Iris pigment epithelial cell (primary cell): Measurements from ENCODE around the gene REV3L.
"Not testable (repeated sequence)": the region's sequence is repeated elsewhere in the genome, so short reads cannot be mapped to it uniquely, and the experiment has no call there.

Experiments
- DNase-seq: peaks from one replicate; pipeline ENCODE4 v3.0.0-alpha.2; 2011; ENCODE audit warnings: low read depth

Gene REV3L

DNA sequence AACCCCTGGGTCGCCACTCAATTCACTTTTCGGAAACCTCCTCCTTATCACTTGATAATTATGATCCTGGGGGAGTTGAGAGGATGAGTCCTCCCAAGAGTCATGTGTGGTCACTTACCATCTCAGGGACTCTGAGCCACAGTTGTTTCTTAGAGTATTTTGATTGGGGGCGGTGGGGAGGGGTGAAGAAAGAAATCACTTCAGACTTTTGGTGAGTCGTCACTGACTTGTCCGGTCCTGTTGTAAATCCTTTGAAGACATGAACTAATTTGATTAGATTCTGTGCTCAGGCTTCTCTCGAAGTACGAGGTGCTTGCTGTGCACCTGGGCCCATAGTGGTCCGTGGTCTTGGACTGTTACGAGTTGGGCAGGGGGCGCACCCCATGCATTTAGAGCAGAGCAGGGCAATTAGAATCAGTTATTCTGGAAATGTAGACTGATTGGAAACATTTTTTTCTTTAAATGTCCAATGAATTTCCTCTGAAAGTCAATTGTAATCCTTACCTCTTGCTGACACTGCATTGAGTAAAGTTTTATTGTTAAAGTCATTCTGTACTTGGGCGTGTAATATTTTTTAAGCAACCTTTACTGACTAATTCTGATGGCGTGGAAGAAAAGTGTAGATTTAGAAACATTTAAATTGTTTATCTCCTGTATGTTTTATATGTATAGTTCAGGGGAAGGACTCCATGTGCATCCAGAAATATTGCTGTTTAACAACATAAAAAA lies 222.3 kb downstream of the REV3L start:
- DNase-seq: no peak

DNA sequence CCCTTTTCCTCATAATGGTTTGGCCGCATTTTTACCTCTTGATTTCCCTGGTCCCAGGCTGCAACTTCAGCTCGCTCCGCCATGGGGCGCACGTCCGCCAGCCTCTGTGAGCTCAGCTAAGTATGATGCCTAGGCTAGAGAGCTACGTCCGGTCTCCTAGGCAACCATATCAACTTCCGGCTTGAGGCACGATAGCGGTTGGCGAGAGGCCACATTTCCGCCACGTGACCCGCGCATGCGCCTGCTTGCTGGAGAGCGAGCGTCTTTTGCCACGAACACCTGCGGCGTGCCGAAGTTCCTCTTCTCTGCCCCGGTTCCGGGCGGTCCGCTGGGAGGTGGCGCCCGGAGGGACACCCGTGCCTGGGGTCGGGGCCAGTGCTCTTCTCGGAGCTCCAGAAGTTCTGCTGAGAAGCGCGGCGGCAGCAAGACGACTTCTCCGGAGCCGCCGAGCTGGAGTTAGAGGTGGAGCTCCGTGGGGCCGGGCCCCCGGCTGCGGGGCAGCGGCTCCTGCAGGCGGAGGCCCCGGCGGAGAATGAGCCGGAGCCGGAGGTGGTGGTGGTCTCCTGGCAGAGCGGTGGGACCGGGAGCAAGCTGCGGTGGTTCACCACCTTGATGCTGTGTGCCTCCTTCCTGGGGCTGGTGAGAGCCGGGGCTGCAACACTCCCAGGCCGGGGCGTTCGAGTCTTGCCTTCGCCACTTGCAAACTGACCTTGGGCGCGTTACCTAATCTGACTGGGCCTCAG lies 223.8 kb downstream of the REV3L start:
- DNase-seq: peak; percentile 99

DNA sequence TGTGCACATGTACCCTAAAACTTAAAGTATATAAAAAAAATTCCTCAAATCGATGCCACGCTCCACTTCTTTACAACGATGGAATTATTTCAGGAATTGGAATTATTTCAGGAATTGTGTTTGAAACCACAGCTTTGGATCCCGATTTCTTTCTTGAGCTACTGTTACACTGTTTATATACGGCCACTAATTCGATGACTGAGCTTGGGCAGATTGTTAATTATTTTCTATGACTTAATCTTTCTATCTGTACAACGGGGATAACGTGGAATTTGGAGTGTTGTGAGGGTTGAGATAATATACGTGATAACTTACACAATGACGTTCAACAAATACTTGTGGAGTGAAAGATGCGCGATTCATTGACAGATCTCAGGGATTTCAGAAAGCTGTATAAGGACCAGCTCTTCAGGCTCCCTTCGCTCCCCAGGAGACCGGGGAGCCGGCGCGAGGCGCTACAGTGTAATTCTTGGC lies 224.4 kb downstream of the REV3L start:
- DNase-seq: no peak

DNA sequence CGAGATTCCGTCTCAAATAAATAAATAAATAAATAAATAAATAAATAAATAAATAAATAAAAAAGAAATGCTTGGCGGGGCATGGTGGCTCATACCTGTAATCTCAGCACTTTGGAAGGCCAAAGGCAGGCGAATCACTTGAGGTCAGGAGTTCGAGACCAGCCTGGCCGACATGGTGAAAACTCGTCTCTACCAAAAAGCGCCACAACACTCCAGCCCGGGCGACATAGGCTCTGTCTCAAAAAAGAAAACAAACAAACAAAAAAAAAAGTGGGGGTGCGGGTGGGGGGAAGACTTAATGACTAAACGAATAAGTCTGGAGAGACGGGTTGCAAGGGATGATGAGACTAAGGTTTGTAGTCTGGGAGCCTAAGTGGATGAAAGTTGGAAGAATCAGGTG lies 225.0 kb downstream of the REV3L start:
- no peak for DNase-seq

DNA sequence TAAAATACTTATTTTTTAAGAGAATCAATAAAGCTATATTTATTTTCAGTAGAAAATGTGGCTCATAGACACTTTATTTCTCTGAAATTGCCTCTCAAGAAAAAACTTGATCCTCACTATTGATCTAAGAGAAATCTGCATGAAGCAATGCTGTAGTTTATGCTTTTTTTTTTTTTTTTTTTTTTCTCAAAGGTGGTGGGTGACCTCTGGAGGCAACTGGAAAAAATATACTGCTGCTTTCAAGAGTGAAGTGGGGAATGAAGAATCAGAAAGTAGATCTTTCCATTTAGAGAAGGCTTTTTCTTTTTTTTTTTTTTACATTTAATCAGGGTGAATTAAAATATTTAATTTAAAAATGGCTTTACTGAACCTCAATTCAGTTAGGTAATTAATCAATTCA lies 226.4 kb downstream of the REV3L start:
- no peak for DNase-seq

DNA sequence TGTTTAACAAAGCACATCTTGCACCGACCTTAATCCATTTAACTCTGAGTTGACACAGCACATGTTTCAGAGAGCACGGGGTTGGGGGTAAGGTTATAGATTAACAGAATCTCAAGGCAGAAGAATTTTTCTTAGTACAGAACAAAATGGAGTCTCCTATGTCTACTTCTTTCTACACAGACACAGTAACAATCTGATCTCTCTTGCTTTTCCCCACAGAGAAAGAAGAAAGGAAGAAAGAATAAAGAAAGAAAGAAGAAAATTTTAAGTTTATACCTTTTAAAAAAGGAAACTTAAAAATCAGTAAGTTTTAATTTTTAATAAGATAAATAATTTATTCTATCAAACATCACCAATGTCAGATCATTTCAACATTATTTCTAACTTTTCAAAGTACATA lies 227.2 kb downstream of the REV3L start:
- not testable (repeated sequence) for DNase-seq

DNA sequence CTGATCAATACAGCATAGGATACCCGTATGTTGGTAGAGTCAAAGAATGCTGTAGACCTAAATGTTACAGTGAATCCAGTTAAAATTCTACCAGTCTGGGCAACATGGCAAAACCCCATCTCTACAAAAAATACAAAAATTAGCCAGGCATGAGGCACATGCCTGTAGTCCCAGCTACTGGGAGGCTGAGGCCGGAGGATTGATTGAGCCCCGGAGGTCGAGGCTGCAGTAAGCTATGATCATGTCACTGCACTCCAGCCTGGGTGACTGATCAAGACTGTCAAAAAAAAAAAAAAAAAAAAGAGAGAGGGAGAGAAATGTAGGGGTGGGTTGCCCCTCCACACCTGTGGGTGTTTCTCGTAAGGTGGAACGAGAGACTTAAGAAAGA lies 228.2 kb downstream of the REV3L start:
- DNase-seq: no peak

DNA sequence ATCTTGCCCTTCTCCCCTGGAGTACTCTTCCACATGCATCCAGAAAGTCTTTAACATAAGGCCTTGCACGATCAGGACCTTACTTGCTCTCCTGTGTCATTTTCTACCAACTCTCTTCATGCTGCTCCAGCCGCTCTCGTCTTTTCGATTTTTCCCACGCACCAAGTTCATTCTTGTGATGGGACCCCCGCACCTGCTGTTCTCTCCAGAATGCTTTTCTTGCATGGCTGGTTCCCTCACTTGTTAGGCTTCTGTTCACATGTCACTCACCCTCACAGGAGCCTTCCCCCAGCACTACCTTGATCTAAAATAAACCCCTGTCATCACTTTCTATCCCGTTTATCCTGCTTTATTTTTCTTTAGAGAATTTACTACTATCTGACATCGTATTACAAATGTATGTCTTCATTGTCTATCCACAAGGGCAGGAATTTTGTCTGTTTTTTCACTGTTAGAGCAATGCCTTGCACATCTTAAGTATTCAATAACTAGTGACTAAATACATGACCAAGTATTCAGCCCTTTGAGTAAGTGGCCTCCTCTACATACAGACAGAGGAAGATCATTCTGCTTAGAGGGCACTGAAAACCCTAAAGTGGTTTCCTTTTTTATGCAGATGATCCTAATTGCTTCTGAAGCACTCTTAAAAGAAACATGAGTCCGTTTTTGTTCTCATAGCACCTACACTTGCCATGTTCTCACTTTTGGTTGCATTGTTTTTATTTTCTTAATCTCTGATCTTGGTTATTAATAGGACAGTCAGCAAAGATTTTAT lies 228.8 kb downstream of the REV3L start:
- no peak for DNase-seq

DNA sequence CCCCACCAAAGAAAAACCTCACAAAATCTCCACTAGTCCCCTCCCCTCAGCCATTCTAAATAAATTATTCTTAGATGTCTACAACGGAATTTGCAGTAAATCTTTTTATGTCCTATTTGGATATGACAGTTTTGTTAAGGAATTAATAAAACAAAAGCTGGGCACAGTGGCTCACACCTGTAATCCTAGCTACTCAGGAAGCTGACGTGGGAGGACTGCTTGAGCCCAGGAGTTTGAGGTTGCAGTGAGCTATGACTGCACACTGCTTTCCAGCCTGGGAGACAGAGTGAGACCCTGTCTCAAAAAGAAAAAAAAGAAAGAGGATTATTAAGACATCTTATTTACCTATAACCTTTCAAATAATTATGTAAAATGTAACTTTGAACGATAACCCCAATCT lies 230.3 kb downstream of the REV3L start:
- DNase-seq: no peak

DNA sequence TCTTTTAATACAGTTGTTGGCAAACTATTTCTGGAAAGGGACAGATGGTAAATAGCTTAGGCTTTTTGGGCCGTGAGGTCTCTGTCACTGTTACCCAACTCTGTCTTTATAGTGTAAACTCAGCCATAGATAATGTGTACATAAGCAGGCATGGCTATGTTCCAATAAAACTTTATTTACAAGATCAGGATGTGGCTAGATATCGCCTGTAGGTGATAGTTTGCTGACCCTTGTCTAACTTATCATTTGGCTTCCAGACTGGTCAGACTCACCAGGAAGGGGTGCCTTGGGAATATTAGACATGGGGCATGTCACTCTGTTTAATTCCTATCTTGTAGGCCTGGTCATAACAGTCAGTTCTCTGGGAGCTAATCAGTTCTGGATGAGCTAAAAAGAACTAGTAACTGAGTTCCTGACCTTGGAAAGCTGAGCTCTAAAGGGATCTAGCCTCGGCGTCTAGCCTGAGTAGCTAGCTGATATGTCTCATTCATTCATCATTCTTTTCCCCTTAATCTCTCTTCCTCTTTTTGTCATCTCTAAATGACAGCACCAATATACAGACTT lies 232.1 kb downstream of the REV3L start:
- no peak for DNase-seq
